ENCODE results near the gene ZNF592.

GRCh38 chr15:84839714-84840113 lies 91.3 kb downstream of the ZNF592 start:
- TF ChIP-seq ZNF347 (CRISPR knock-in tag; IDR thresholded peaks at IDR 0.05; ENCODE audit: low read depth), result no peak
- no peak for TF ChIP-seq FOXJ3 (CRISPR knock-in tag; IDR thresholded peaks at IDR 0.05)
- TF ChIP-seq, protein P1, sequence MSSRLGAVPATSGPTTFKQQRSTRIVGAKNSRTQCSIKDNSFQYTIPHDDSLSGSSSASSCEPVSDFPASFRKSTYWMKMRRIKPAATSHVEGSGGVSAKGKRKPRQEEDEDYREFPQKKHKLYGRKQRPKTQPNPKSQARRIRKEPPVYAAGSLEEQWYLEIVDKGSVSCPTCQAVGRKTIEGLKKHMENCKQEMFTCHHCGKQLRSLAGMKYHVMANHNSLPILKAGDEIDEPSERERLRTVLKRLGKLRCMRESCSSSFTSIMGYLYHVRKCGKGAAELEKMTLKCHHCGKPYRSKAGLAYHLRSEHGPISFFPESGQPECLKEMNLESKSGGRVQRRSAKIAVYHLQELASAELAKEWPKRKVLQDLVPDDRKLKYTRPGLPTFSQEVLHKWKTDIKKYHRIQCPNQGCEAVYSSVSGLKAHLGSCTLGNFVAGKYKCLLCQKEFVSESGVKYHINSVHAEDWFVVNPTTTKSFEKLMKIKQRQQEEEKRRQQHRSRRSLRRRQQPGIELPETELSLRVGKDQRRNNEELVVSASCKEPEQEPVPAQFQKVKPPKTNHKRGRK (tag; IDR thresholded peaks at IDR 0.05), result no peak
- TF ChIP-seq, protein P2, sequence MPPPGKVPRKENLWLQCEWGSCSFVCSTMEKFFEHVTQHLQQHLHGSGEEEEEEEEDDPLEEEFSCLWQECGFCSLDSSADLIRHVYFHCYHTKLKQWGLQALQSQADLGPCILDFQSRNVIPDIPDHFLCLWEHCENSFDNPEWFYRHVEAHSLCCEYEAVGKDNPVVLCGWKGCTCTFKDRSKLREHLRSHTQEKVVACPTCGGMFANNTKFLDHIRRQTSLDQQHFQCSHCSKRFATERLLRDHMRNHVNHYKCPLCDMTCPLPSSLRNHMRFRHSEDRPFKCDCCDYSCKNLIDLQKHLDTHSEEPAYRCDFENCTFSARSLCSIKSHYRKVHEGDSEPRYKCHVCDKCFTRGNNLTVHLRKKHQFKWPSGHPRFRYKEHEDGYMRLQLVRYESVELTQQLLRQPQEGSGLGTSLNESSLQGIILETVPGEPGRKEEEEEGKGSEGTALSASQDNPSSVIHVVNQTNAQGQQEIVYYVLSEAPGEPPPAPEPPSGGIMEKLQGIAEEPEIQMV (tag; conservative IDR thresholded peaks at IDR 0.05; ENCODE audit: low read depth), result no peak
- TF ChIP-seq TCF7L2 (IDR thresholded peaks at IDR 0.05; ENCODE audit: low read depth, low read length), result no peak
- no peak for TF ChIP-seq SP1 (CRISPR knock-in tag; IDR thresholded peaks at IDR 0.05)
- TF ChIP-seq, protein P3, sequence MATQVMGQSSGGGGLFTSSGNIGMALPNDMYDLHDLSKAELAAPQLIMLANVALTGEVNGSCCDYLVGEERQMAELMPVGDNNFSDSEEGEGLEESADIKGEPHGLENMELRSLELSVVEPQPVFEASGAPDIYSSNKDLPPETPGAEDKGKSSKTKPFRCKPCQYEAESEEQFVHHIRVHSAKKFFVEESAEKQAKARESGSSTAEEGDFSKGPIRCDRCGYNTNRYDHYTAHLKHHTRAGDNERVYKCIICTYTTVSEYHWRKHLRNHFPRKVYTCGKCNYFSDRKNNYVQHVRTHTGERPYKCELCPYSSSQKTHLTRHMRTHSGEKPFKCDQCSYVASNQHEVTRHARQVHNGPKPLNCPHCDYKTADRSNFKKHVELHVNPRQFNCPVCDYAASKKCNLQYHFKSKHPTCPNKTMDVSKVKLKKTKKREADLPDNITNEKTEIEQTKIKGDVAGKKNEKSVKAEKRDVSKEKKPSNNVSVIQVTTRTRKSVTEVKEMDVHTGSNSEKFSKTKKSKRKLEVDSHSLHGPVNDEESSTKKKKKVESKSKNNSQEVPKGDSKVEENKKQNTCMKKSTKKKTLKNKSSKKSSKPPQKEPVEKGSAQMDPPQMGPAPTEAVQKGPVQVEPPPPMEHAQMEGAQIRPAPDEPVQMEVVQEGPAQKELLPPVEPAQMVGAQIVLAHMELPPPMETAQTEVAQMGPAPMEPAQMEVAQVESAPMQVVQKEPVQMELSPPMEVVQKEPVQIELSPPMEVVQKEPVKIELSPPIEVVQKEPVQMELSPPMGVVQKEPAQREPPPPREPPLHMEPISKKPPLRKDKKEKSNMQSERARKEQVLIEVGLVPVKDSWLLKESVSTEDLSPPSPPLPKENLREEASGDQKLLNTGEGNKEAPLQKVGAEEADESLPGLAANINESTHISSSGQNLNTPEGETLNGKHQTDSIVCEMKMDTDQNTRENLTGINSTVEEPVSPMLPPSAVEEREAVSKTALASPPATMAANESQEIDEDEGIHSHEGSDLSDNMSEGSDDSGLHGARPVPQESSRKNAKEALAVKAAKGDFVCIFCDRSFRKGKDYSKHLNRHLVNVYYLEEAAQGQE (IDR thresholded peaks at IDR 0.05; ENCODE audit: borderline replicate concordance), result no peak
- TF ChIP-seq, protein P3 (CRISPR knock-in tag; IDR thresholded peaks at IDR 0.05; ENCODE audit: low read depth), result no peak

All from K562 (cell line).